Stimulated activated CD8-positive, alpha-beta memory T cell treated with anti-CD3 and anti-CD28 coated beads, Interleukin-4, amount 100 ng/mL, for 1 hour (primary cell): Measurements from ENCODE around the gene KRT86.
"Not testable (repeated sequence)": the region's sequence is repeated elsewhere in the genome, so short reads cannot be mapped to it uniquely, and the experiment has no call there.

Source experiments
- DNase-seq, 2 donors: peaks; one replicate each; pipeline ENCODE4 v3.0.0-alpha.2; 2020; ENCODE audit warnings: low read depth in 2 of 2, low spot score in 1 of 2

The KRT86 gene

DNA sequence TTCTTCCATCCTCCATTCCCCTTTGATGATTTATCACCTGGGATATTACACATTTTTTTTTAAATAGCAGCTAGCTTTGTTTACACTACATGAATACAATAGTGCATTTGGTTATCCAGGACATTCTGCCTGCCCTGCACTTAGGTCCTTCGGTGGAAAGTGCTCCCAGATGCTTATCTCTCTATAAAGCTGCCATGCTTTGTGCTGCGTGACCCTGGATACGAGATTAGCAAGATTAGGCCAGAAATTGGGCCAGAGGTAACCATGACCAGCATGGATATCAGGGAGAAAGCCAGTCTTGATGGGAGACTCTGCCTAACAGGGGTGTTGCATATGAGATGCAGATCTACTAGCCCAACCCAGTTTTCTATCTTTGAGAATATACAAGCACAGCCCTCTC is 58.9 kb downstream of the KRT86 start:
- no peak for DNase-seq

- no peak for DNase-seq
These were observed 59.7 kb downstream of the KRT86 start for GRCh38 chr12:52334185-52334584.

GRCh38 chr12:52335598-52336262 is 61.3 kb downstream of the KRT86 start:
- no peak for DNase-seq

- no peak for DNase-seq
These were observed 62.2 kb downstream of the KRT86 start for GRCh38 chr12:52336641-52337040.

DNA sequence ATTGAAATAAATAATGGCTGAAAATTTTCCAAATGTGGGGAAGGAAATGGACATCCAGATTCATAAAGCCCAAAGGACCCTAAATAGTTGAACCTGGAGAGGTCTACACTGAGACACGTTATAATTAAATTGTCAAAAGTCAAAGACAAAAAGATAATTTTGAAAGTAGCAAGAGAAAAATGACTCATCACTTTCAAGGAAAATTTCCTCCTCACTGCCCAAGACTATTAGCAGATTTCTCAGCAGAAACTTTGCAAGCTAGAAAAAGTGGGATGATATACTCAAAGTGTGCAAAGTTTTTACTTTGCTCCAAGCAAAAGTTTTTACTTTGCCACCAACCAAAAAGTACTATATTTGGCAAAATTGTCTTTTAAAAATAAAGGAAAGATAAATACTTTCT is 62.6 kb downstream of the KRT86 start:
- no peak for DNase-seq

- DNase-seq = no peak
These were observed 64.0 kb downstream of the KRT86 start for GRCh38 chr12:52338241-52338960.

GRCh38 chr12:52341066-52341580 is 66.7 kb downstream of the KRT86 start:
- no peak for DNase-seq

DNA sequence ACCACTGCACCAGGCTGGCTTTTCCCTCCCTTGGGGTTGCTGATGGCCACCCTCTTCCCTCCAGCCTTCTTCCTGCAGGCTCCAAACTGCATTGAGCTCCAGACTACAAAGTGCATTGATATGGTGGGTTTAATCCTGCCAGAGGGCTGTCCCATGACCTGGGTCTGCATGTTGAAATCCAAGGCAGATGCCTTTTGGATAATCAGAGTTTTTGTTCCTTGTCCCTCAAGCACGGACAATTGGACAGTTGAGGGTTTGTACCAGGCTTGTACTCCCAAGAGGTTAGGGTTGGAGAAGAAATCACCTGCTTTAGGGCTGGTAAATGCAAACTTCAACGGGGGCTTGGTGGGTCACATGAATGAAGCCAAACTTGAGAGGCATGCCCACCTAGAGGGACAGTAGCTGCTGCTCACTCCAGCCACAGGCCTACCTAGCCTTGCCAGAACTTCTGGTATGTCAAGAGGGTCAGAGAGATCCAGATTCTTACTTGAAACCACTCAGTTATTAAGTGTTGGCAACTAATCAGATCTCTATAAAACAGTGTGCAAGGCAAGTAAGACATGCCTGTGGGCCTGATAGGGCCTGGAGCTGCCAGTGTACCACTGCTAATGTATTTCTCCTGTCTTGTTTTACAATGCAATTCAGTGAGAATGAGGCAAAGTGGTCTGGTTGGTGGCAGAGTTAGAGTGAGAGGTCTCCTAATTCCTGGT is 68.5 kb downstream of the KRT86 start:
- DNase-seq = no peak

GRCh38 chr12:52343550-52343949 is 69.1 kb downstream of the KRT86 start:
- DNase-seq = no peak

DNA sequence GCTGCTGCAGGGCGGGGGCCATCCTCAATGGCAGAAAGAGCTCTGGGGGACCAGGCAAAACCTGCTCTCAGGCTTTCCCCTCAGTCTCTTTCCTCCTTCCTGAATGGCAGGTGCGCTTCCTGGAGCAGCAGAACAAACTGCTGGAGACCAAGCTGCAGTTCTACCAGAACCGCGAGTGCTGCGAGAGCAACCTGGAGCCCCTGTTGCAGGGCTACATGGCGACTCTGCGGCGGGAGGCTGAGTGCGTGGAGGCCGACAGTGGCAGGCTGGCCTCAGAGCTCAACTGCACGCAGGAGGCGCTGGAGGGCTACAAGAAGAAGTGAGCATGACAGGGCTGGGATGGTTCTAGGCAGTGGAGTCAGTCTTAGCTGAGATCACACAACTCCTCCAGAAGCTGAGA is 69.7 kb downstream of the KRT86 start:
- DNase-seq = no peak

DNA sequence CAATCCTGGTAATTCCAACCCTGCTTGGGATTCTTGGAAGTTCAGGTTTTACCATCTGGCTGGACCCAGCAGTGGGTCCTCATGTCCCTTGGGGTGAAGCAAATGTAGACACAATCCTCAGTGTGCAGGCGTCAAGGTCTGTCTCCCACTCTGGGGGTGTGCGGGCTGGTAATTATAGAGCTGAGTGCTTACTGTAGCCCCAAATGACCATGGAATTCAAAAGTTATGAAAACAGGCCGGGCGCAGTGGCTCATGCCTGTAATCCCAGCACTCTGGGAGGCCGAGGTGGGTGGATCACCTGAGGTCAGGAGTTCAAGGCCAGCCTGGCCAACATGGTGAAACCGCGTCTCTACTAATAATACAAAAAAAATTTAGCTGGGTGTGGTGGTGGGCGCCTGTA is 70.6 kb downstream of the KRT86 start:
- DNase-seq = not testable (repeated sequence)

GRCh38 chr12:52346593-52346992 is 72.1 kb downstream of the KRT86 start:
- DNase-seq = no peak

DNA sequence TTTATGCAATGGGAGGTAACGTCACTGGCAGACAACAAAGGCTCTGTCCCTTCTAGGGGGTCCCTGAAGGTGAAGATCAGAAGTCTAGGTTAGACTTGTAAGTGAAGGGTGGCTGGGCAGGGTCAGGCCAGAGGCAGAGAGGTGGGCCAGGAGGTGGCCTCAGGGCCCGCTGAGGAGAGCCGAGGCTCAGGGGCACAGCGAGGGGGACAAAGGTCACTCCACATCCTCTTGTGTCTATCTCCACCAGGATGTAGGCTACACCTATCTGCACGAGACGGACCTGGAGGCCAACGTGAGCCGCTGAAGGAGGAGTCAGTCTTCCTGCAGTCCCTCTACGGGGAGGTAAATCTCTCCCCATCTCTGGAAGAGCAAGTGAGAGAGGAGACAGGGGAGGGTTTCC is 72.6 kb downstream of the KRT86 start:
- DNase-seq = no peak

DNA sequence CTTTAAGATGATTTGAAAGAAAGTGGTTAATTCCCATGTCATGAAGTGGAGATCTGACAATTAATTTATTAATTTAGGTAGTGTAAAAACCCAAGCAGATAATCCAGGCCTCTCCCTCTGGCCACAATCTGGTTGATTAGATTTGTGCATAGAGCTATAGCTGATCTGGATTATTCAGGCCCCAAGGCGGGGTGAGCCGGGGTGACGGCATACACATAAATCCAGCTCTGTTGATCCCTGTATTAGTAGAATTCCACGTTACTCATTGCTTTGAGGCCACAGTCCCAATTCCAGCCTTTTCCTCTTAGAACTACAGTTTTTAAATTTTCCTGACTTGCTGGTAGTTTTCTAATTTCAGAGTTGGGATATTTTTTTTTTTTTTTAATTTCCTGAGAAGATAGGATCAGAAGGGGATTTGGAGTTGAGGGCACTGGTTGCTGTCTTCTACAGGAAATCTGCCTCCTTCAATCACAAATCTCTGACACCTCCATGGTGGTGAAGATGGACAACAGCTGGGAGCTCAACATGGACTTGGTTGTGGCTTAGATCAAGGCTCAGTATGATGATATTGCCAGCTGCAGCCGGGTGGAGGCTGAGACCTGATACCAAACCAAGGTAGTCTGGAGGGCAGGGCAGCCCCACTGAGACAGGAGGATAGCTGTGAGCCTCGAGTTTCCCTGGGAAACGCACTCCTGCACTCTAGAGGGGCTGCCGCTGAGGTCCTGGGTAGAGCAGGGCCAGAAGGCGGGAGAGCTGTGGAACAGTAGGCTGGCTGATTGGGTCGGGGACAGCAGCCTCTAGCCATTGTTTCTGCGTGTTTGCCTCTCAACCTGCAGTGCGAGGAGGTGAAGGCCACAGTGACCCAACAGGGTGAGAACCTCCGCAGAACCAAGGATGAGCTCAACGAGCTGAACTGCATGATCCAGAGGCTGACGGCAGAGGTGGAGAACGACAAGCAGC is 73.4 kb downstream of the KRT86 start:
- no peak for DNase-seq

- DNase-seq = no peak
These were observed 74.8 kb downstream of the KRT86 start for GRCh38 chr12:52349196-52349595.

DNA sequence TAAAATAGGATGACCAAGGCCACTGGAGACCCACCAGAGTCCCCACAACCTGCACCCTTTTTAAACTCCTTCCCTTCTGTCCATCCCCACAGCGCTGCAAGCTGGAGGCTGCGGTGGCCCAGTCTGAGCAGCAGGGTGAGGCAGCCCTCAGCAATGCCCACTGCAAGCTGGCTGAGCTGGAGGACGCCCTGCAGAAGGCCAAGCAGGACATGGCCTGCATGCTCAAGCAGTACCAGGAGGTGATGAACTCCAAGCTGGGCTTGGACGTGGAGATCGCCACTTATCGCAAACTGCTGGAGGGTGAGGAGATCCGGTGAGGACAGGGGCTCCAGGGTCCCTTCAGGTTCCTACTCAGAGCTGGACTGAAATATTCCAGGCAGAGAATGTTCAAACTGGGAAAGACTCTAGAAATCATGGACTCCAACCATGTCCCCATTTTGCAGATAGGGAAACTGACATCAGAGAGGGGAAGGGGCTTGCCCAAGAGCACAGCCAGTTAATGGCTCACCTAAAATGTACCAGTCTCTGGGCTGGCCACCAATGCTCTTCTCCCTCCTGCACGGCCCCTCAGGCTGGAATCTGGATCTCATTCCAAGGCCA is 75.7 kb downstream of the KRT86 start:
- no peak for DNase-seq

GRCh38 chr12:52350786-52351185 is 76.3 kb downstream of the KRT86 start:
- no peak for DNase-seq

GRCh38 chr12:52351196-52352059 is 77.0 kb downstream of the KRT86 start:
- DNase-seq = peak; percentile 19 to 41

GRCh38 chr12:52352951-52353350 is 78.5 kb downstream of the KRT86 start:
- DNase-seq = no peak

DNA sequence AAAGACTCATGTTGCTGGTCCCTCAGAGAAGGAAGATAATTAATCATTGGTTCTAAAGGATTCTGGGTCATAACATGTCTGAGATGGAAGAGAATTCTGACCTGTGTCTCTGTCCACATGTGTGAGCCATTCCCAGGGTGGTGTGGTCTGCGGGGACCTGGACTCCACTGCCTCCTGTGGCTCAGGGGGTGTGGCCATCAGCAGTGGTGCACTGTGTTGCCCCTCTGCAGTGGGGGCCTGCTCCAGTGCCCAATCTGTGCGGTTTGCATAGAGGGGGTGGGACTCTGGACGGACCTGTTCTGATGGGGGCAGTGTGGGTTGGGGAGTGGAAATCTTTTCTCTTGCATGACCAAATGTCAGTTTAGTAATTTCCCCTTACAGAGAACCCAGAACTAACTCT is 79.3 kb downstream of the KRT86 start:
- no peak for DNase-seq
